HK-2 (cell line): Measurements from ENCODE around the gene AMH.

Experiments used
- DNase-seq: peaks from one replicate; pipeline ENCODE4 v3.0.0-alpha.2; 2018; ENCODE audit not compliant: unreplicated experiment

Gene AMH

DNA sequence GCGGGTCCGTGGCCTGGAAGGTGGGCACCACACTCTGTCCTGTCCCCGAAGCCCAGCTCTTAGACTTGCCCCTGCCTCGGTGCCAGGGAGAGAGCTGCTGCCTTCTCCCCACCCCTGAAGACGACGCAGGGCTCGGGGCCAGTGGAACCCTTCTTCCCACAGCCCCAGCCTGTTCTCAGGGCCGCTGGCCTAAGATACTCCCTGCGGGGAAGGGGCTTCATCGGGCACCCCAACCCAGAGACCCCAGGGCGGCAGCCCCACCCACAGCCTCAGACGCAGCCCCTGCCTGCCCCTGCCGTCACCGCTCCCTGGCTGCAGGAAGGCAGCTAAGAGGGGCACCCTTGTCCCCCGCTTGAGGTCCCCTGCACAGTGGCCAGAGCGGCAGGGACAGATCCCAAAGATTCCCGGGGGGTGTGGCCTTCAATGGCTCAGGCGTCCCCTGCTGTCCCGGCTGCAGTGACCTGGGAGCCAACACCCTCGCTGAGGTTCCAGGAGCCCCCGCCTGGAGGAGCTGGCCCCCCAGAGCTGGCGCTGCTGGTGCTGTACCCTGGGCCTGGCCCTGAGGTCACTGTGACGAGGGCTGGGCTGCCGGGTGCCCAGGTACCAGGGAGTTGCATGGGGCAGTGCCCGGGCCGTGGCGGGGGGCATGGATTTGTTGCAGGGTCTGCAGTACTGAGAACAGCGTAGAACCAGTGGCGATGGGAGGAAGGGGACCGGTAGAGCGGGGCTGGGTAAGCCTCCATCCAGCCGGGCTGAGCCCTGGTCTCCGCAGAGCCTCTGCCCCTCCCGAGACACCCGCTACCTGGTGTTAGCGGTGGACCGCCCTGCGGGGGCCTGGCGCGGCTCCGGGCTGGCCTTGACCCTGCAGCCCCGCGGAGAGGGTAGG, 1.0 kb downstream of the AMH start:
- no peak for DNase-seq

DNA sequence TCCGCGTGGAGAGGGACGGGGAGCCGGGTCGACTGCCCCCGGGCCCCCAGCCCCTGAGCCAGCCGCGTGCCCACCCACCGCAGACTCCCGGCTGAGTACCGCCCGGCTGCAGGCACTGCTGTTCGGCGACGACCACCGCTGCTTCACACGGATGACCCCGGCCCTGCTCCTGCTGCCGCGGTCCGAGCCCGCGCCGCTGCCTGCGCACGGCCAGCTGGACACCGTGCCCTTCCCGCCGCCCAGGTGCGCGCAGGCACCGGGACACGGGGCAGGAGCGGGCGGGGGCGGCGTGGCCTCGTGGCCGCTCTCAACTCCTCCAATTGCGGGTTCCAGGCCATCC, 1.6 kb downstream of the AMH start:
- DNase-seq, result no peak

DNA sequence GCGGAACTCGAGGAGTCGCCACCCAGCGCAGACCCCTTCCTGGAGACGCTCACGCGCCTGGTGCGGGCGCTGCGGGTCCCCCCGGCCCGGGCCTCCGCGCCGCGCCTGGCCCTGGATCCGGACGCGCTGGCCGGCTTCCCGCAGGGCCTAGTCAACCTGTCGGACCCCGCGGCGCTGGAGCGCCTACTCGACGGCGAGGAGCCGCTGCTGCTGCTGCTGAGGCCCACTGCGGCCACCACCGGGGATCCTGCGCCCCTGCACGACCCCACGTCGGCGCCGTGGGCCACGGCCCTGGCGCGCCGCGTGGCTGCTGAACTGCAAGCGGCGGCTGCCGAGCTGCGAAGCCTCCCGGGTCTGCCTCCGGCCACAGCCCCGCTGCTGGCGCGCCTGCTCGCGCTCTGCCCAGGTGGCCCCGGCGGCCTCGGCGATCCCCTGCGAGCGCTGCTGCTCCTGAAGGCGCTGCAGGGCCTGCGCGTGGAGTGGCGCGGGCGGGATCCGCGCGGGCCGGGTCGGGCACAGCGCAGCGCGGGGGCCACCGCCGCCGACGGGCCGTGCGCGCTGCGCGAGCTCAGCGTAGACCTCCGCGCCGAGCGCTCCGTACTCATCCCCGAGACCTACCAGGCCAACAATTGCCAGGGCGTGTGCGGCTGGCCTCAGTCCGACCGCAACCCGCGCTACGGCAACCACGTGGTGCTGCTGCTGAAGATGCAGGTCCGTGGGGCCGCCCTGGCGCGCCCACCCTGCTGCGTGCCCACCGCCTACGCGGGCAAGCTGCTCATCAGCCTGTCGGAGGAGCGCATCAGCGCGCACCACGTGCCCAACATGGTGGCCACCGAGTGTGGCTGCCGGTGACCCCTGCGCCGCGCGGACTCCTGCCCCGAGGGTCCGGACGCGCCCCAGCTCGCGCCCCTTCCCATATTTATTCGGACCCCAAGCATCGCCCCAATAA, 2.3 kb downstream of the AMH start:
- no peak for DNase-seq

DNA sequence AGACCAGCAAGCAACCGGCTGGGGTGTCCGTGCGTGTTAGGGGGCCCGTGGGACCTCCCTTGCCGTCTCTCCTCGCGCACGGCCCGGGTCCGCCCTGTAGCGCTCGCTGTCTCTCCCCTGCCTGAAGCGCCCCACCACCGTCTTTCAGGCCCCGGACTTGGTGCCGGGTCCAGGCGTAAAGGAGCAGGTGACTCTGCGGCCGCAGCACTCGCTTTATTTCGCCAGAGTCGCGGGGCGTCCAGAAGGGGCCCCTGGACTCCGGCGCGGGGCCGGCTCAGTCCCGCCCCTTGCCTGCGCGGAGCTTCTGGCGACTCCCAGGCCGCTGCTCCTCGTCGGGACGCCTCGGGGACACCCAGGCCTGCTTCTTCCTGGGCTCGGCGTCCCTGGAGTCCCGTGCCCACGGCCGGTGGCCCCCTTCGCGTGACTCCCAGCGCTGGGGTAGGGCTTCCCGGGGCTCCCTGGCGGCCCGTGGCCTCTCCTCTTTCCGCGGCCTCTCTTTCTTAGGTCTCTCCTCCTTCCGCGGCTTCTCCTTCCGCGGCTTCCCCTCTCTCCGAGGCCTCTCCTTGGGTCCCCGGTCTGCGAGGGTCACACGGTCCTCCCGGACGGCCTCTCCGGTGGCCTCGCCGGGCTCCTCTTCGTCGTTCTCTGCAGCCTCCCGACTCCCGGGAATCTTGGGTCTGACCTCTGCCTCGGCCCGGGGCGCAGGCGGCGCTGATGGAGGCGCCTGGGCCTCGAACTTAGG, 3.1 kb downstream of the AMH start:
- DNase-seq, result no peak

DNA sequence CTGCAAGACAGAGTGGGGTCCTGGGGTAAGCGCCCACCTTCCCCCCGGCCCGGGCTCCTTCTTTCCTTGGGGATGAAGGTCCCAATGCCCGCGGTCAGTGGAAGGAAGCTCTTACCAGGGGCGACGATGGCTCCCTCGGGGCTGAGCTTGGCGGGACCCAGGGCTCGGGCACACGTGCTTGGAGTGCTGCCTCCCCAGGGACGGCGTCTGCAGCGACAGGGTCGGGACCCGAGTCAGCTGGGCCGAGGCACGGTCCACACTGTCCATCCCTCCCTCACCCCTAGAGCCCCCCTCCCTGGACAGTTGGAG, 3.6 kb downstream of the AMH start:
- no peak for DNase-seq

DNA sequence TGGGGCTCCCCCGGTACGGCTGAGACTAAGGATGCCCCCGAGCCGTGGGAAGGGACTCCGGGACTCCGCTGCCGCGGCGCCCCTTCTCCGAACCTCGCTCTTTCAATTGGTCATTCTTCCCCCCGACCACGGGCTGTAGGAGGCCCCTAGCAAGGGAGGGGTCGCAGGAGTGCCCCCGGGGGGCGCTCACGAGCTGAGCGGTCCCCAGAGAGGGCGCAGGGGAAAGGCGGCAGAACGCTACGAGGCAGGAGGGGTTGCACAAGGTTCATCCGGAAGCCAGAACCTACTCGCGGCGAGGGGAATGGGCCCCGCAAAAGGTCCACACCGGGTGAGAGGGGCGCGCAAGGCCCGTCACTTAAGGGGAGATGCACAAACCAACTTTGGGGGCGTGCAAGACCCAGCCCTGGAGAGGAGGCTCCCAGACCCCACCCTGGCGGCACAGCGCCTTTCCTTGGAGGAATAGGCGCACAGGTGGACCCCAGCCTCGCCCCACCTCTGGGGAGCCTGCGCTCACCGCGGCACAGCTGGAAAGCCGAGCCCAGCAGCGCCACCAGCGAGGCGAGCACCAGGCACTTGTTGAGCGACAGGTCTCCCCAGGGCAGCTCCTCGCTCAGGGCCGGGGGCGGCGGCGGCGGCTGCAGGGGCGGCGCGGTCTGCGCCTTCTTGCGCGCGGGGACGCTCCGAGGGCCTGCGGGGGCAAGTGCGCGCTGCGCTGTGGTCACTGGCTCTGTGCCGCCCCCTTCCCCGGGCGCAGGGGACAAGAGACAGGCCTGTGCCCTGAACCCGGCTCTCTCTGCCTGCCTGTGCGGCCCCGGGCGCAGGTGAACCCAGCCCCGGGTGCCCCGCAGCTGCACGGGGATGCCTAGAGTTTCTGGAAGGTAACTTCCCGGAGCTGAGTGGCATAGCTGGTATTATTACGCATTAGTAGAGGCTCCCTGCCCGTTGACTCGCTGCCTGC, 4.3 kb downstream of the AMH start:
- DNase-seq, result no peak

DNA sequence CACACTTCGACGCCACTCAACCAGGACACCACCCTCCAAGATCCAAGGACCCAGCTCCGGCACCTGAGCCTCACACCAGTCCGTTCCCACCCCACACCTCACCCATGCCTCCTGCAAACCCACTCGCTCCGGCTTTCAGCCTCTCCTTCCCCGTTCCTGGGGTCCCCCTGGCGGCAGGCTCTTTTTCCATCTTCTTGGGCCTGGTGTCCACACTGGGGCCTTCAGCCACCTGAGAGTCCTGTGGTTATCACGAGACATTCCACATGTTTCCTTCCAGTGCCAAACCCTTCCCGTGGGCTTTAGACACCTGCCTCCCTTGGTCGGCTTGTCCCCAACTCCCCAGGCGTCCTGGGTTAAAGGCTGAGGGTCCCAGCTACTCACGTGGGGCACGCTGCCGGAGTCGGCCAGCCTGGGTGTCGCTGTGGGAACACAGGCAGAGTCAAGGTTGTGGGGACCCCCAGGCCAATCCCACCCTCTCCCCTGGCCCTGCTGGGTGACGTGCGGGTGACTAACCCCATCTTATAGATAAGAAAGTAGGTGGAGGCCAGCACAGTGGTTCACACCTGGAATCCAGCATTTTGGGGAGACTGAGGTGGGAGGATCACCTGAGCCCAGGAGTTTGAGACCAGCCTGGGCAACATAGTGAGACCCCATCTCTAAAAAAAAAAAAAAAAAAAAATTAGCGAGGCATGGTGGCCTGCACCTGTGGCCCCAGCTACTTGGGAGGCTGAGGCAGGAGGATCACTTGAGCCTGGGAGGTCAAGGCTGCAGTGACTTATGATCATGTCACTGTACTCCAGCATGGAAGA, 5.1 kb downstream of the AMH start:
- no peak for DNase-seq

DNA sequence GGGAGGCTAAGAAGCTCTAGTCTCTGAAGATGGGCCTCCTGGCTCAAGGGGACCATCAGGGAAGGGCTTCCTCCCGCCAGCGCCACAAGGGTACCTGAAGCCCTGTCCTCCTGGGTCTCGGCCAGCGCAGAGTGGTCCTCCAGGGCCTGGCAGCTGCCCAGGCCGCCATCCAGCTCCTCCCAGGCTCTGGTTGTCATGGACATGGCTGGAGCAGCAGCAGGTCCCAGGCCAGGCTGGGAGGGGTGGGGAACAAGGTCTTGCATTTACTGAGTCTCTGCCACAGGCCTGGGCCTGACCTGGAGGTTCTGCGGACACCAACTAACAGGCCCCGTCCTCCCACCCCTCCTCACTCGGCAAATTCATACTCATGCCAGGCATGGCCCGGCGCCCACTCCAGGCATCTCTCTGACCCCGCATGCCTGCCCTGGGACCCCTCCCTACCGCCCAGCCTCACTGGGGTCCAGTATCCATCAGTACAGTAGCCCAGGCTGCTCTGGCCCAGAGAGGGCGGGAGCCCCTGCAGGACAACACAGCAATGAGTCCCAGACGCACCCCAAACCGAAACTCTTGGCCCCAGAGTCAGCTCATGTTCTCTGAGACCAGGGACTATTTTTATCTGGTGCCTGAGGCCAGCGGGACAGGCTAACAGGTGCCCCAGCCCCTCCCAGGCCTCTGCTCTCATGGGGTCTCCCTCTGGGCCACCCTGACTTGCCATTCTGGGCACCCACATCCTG, 6.2 kb downstream of the AMH start:
- DNase-seq, result no peak

DNA sequence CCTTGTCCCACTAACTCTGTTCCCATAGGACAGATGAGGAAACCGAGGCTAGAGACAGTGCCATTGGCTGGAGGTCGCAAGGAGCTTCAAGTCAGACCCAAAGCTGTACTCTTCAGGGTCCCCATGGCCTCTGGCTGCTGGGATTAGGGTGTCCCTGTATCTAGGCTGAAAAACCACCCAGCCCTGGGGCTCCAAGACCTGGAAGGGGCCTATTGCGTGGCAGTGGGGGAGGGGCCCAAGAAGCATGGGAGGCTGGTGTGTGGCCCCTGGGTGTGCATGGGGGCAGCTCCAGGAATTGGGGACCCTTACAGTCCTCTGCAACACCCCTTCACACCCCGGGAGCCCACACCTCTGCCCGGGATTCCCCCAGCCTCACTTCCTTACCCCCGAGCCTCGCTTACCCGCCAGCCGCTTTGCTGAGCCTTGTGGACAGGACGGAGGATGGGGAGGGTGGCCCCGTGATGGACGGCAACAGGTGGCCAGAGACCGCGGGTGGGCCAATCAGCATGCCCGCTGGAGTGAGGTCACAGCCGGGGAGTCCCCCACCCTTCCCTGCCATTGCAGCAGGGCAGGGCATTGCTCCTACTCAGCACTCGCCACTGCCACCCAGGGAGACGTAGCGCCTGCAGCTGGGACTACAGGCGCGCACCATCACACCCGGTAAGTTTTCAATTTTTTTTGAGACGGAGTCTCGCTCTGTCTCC, 7.0 kb downstream of the AMH start, which contains the start of gene JSRP1:
JSRP1 (minus strand) TSS at position 436 of the 704 bp plus-strand sequence. CDS start 1,103 bp downstream, outside the sequence.
- no peak for DNase-seq

DNA sequence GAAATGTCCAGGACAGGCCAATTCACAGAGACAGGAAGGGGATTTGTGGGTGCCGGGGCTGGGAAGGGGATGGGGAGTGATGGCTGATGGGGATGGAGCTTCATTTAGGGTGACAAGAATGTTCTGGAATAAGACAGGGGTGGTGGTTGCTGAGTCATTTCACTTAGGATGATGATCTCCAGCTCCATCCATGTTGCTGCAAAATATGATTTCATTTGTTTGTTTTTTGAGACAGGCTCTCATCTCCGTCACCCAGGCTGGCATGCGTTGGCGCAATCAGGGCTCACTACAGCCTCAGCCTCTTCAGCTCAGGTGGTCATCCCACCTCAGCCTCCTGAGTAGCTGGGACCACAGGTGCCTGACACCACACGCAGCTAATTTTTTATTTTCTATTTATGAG, 10.2 kb downstream of the AMH start:
- DNase-seq, result no peak

DNA sequence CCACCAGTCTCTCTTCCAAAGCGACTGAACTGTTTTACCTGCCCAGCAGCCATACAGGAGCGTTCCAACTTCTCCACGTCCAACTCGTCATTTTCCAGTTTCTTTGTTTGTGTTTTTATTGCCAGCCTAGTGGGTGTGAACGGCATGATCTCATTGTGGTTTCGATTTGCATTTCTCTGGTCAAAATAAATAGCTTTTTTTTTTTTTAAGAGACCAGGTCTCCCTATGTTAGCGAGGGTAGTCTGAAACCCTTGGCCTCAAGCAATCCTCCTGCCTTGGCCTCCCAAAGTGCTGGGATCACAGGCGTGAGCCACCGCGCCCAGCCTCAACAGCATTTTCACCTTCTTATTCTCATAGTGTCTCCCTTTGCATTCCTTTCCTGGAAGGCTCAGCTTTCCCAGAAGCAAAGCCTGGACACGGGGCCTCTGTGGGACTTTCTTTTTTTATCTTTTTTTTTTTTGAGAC, 11.2 kb downstream of the AMH start:
- no peak for DNase-seq

DNA sequence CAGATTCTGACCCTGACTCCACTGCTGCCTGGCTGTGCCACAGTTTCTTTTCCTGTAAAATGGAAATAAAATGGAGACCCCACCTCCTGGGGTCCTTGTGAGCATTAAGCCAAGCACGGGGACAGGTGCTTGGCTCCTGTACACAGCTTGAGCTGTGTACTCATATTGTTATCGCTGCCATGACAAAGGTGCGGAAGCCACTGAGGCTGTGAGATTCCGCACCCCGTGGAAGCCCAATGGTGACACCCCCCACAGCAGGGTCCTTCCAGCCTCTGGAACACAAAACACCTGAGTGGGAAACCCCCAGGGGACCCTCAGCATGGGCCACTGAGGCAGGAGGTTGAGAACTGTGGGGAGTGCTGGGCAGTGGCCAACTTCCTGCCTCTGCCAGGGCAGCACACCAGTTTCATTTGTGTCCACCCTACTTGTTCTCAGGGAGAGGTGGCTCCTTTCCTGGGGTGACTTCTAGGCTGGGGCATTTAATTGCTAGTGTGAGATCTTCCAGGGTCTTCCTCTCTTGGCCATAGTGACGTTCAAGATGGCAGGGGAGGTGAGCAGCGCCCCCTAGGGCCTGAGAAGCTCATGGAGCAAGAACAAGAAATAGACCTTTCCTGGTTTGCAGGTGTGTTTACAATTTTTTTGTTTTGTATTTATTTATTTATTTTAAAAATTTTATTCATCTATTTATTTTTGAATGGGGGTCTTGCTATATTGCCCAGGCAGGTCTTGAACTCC, 12.5 kb downstream of the AMH start:
- no peak for DNase-seq

DNA sequence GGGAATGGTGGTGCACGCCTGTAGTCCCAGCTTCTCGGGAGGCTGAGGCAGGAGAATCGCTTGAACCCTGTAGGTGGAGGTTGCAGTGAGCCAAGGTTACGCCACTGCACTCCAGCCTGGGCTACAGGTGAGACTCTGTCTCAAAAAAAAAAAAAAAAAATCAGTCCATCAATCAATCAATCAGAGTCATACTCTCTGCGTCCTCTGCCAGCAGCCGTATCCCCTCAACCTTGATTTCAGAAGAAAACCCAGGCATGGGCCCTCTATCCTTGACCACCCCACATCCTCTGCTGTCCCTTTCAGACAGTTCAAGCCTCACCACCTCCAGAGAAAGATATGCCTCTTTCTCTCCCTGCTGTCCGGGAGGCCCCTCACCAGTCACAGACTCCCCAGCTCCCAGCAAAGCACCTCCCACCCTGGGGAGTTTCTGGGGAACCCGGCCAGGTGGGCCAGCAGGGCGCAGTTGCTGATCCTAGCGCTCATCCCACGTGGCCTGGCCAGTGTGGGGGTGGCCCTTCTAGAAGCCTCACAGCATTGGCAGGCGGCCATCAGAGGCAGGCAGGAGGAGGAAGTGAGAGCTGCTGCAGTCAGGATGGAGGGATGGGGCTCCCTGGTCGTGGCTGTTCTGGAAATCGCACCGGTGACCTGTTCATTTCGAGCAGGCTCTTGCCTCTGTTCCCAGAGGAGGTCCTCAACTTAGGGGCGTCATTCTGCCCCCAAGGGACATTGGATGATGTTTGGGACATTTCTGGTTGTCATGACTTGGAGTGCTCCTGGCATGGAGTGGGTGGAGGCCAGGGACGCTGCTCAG, 17.3 kb downstream of the AMH start:
- no peak for DNase-seq

DNA sequence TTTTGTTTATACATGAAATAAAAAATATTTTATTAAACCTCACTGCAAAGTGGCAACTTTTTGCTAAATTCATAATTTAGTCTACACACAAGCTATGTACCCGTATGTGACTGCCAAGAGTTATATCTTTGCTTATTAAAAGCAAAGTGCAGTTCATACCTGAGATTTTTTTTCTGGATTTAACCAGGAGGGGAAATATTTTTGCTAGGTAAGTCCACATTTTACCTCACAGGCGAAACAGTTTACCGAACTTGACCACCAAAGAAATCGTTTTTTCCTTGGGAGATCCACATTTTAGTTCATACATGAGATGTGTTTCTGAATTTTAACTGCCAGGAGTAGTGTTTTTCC, 19.3 kb downstream of the AMH start:
- no peak for DNase-seq

DNA sequence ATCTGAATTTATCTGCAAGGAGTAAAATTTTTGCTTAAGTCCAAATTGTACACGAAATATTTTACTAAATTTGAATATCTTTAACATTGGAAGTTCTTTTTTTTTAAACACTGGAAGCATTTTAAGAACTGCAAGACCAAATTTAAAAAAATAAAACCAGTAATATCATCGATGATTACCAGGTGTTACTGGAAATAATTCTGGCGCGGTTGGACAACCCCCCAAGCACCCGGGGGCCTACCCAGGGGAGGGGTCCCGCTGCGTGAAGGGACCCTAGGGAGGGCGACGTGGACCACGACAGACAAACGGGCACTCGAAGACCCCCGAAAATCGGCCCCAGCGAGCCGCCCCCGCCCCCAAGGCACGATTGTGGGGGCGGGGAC, 19.7 kb downstream of the AMH start:
- DNase-seq, result no peak

DNA sequence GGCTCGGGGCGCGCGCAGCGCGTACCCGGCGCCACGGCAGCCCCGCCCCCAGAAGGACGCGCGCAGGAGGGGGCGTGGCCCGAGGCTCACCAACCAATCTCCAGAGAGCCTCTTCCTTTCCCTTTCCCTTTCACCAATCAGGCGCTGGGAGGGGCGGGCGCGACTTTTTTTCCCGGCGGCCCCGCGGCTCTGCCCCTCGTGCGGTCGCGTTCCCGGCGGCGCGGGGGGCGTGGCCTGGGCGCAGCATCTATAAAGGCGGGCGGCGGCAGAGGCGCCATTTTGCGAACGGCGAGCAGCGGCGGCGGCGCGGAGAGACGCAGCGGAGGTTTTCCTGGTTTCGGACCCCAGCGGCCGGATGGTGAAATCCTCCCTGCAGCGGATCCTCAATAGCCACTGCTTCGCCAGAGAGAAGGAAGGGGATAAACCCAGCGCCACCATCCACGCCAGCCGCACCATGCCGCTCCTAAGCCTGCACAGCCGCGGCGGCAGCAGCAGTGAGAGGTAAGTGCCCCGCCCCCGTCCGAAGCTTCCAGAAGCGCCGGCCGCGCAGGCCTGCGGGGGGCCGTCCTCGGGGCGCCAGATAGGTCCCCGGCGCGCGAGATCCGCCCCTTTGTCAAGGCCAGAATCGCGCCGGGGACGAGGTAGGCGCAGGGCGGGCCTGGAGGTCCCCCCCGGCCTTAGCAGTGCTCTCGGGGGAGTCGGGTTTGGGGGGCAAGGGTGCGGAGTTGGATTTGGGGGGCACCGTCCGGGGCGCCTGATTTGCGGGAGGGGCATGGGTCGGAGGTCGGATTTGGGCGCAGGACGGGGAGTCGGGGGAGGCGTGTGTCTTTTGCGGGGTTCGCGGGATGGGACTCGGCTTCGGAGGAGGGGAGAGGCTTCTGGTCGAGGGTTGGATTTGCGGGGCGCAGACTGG, 20.4 kb downstream of the AMH start:
- DNase-seq, result peak; percentile 99

DNA sequence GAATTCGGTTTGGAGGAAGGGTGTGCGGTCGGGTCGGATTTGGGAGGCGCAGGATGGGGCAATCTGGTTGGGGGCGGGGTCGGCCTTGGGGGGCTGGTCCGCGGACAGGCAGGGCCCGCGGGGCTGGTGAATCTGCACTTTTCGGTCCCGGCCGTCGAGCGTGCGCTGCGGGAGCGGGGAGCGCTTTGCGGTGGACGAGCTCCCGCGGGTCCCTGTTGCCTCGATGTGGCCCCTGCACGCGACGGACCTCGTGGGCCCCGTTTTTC, 21.0 kb downstream of the AMH start:
- DNase-seq, result no peak
